Parathyroid adenoma (tissue), 2 donors: Measurements from ENCODE around the gene CCDC92.
"Not testable (repeated sequence)": the region's sequence is repeated elsewhere in the genome, so short reads cannot be mapped to it uniquely, and the experiment has no call there.

ENCODE experiments used
- H2AFZ ChIP-seq: fragments of 300-600 bp; sonication (generic); one replicate; pipeline ENCODE4 v1.7.0; 2017; ENCODE audit warnings: antibody characterized with exemption, mild to moderate bottlenecking
- H3K27ac ChIP-seq: fragments of 300-600 bp; sonication (generic); one replicate; pipeline ENCODE4 v1.7.0; 2017
- H3K27me3 ChIP-seq: fragments of 300-600 bp; sonication (generic); one replicate; pipeline ENCODE4 v1.7.0; 2017; ENCODE audit warnings: low read length; ENCODE audit not compliant: control insufficient read depth, insufficient read depth
- H3K36me3 ChIP-seq: fragments of 300-600 bp; sonication (generic); one replicate; pipeline ENCODE4 v1.7.0; 2017; ENCODE audit warnings: low read length; ENCODE audit not compliant: control insufficient read depth, insufficient read depth
- H3K4me1 ChIP-seq: fragments of 300-600 bp; sonication (generic); one replicate; pipeline ENCODE4 v1.7.0; 2017; ENCODE audit warnings: control low read depth
- H3K4me2 ChIP-seq: fragments of 300-600 bp; sonication (generic); one replicate; pipeline ENCODE4 v1.7.0; 2017; ENCODE audit warnings: low read length
- H3K4me3 ChIP-seq: fragments of 300-600 bp; sonication (generic); one replicate; pipeline ENCODE4 v1.7.0; 2017; ENCODE audit warnings: low read depth, low read length
- H3K79me2 ChIP-seq: fragments of 300-600 bp; sonication (generic); one replicate; pipeline ENCODE4 v1.7.0; 2017; ENCODE audit warnings: control low read depth
- H3K9ac ChIP-seq: fragments of 300-600 bp; sonication (generic); one replicate; pipeline ENCODE4 v1.7.0; 2017; ENCODE audit warnings: mild to moderate bottlenecking
- H3K9me3 ChIP-seq: fragments of 300-600 bp; sonication (generic); one replicate; pipeline ENCODE4 v1.7.0; 2017; ENCODE audit warnings: low read length; ENCODE audit not compliant: control insufficient read depth
- CTCF ChIP-seq: fragments of 300-600 bp; sonication (generic); IDR thresholded peaks from one replicate; pipeline ENCODE4 v1.7.0; 2017; ENCODE audit warnings: antibody characterized with exemption, mild to moderate bottlenecking
- donor health status: primary hyperparathyroidism.

The CCDC92 gene

GRCh38 chr12:123916729-123917128, 55.9 kb downstream of the CCDC92 start:
- Histone ChIP-seq H3K36me3 (no peaks in the 10 kb centered on the region), H2AFZ (no peak overlapping the region), H3K9ac (no peak overlapping the region), H3K4me1 (no peaks in the 10 kb centered on the region), H3K27me3 (no peaks in the 10 kb centered on the region), H3K9me3 (no peaks in the 10 kb centered on the region), H3K4me3 (no peak overlapping the region), H3K4me2 (no peak overlapping the region), H3K79me2 (no peaks in the 10 kb centered on the region), H3K27ac (no peak overlapping the region)
- no peak for TF ChIP-seq CTCF

- Histone ChIP-seq H3K9me3 (no peaks in the 10 kb centered on the region), H3K4me1 (no peaks in the 10 kb centered on the region), H3K36me3 (no peaks in the 10 kb centered on the region), H3K27me3 (no peaks in the 10 kb centered on the region), H2AFZ (no peak overlapping the region), H3K4me3 (no peak overlapping the region), H3K27ac (no peak overlapping the region), H3K79me2 (no peaks in the 10 kb centered on the region), H3K4me2 (no peak overlapping the region), H3K9ac (no peak overlapping the region)
- no peak for TF ChIP-seq CTCF
Observed at GRCh38 chr12:123914726-123915333, 57.8 kb downstream of the CCDC92 start.

GRCh38 chr12:123912415-123913380, 59.9 kb downstream of the CCDC92 start:
- no peaks in the 10 kb centered on the region for H3K4me1 ChIP-seq
- H3K27me3 ChIP-seq, result no peaks in the 10 kb centered on the region
- H3K9me3 ChIP-seq, result no peaks in the 10 kb centered on the region

GRCh38 chr12:123911672-123912409, 60.8 kb downstream of the CCDC92 start:
- not testable (repeated sequence) for H3K36me3 ChIP-seq

More at GRCh38 chr12:123912415-123913380, 59.9 kb downstream of the CCDC92 start:
- TF ChIP-seq CTCF, result no peak
- no peak overlapping the region for H3K9ac ChIP-seq
- no peaks in the 10 kb centered on the region for H3K79me2 ChIP-seq
- no peak overlapping the region for H3K27ac ChIP-seq
- H3K4me3 ChIP-seq, result no peak overlapping the region
- no peak overlapping the region for H3K4me2 ChIP-seq
- H2AFZ ChIP-seq, result no peak overlapping the region
- no peaks in the 10 kb centered on the region for H3K36me3 ChIP-seq

GRCh38 chr12:123910761-123911193, 61.9 kb downstream of the CCDC92 start:
- TF ChIP-seq CTCF, result no peak
- Histone ChIP-seq H3K9me3 (no peaks in the 10 kb centered on the region), H3K4me3 (no peak overlapping the region), H3K79me2 (no peaks in the 10 kb centered on the region), H3K27me3 (no peaks in the 10 kb centered on the region), H3K9ac (no peak overlapping the region), H3K4me2 (no peak overlapping the region), H3K36me3 (no peaks in the 10 kb centered on the region), H2AFZ (no peak overlapping the region), H3K27ac (no peak overlapping the region), H3K4me1 (no peaks in the 10 kb centered on the region)

More at GRCh38 chr12:123911672-123912409, 60.8 kb downstream of the CCDC92 start:
- H3K9me3 ChIP-seq, H3K4me1 ChIP-seq, H3K27me3 ChIP-seq, H3K27ac ChIP-seq, H3K4me3 ChIP-seq, H3K79me2 ChIP-seq, H2AFZ ChIP-seq, H3K4me2 ChIP-seq, H3K9ac ChIP-seq: not testable (repeated sequence)
